GM18867 (cell line): ENCODE measurements around the gene TM6SF1.
A peak's percentile ranks its signal among the peaks of the same experiment; 100 is the strongest.
"Not testable (repeated sequence)": the region's sequence is repeated elsewhere in the genome, so short reads cannot be mapped to it uniquely, and the experiment has no call there.

Experiments
- ATAC-seq: cut with Tn5 transposase; IDR thresholded peaks from one replicate; pipeline ENCODE4 v1.9.1; 2021; ENCODE audit warnings: mild to moderate bottlenecking, moderate library complexity; ENCODE audit not compliant: unreplicated experiment

TM6SF1 gene

GRCh38 chr15:83106994-83107840 is at the start of gene TM6SF1:
Gene TM6SF1, plus strand, starts transcription at chr15:83107645. Its CDS starts 36 bp downstream, at chr15:83107681.
- ATAC-seq = no peak

GRCh38 chr15:83057696-83058376 is 49.6 kb upstream of the TM6SF1 start:
- no peak for ATAC-seq

DNA sequence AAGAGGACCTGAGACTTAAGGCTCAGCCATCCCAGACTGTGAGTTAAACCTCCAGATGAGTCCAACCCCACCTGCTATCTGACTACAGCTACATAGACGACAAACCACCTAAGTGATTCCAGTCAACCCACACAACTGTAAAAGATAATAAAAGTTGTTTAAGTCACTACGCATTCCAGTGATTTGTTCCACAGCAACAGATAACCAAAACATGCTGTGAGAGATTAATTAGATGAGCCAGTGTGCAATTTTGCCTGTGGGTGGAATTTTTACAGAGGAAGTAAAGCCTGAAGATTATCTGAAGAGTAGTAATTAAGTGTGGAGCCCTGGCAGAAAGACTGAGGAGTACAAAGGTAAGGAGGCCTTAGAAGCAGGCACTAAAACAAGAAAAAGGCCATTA is 45.8 kb upstream of the TM6SF1 start:
- ATAC-seq = no peak

GRCh38 chr15:83062768-83063180 is 44.7 kb upstream of the TM6SF1 start:
- ATAC-seq = no peak

- ATAC-seq = no peak
Measured at GRCh38 chr15:83063551-83063950, 43.9 kb upstream of the TM6SF1 start.

DNA sequence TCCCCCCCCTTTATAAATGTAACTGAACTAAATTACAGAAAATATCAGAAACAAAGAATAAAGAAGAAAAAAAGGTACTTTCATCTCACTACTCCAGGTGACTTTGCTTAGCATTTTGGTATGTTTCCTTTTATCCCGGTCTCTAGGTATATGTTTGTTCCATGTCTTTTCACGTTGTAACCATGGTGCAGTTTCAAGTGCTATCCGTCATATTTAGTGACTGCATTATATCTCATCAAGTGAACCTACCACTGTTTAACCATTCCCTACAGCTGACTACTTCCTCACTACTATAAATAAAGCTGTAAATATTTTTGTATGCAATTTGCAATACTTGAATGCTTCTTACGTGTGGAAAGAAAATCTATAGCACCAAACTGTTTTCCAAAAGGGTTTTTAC is 42.6 kb upstream of the TM6SF1 start:
- ATAC-seq = no peak

DNA sequence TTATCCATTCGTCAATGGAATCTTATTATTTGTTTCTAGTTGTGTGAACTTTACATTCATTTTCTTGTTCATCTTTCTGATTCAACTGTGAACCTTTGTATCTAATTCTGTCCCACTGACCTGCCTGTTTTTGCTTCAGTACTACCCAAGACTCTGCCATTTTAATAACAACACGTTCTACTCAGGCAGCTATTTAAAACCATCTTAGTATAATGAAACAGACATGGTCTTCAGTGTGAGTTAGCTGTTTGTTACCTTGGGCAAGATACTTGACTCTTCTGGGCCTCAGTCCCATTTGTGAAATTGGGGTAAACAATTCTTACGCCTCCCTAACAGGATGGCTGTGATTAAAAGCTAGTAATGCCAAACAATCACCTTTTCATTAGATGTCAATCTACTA is 42.0 kb upstream of the TM6SF1 start:
- no peak for ATAC-seq

- no peak for ATAC-seq
Measured at GRCh38 chr15:83066034-83066733, 41.3 kb upstream of the TM6SF1 start.

- peak; percentile 87 for ATAC-seq
Measured at GRCh38 chr15:83066734-83067637, 40.5 kb upstream of the TM6SF1 start, which contains the start of gene BTBD1. Gene BTBD1, minus strand, starts transcription at chr15:83067252. Its CDS starts 101 bp downstream, at chr15:83067151.

DNA sequence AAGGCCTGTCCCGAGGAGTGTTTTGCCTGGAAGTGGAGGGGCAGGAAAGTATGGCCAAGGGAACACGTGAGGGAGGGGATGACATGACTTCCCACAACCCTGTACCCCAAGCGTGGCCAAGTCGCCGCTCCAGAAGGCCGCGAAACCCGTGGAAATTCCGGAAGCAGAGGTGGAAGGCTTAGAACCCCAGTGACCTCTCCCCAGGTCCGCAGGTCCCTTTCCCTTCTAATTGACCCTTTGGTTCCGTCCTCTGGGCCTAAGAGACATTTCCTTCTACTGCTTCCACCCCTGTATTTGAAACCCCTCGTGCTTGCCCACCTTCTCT is 39.8 kb upstream of the TM6SF1 start:
- ATAC-seq = no peak

- no peak for ATAC-seq
Measured at GRCh38 chr15:83068054-83068453, 39.4 kb upstream of the TM6SF1 start.

GRCh38 chr15:83069211-83069642 is 38.2 kb upstream of the TM6SF1 start:
- not testable (repeated sequence) for ATAC-seq

GRCh38 chr15:83077491-83078230 is 29.8 kb upstream of the TM6SF1 start:
- ATAC-seq = no peak

DNA sequence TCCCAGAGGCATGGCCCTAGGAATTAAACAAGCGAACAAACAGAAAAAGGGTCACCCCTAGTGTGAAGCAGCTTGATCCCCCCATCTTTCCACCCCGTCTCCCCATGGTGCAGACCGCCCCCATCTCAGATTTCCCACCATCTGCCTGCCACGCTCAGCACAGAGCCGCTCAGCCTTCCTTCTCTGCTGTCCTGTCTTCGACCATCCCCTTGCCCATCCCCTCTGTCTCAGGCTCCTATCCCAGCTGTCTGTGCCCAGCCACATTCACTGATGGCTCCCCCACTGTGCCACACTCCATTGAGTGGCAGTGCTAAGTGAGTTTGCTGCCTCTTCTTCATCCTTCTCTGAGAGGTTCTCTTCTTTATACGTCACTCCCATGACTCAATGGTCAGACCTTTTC is 28.7 kb upstream of the TM6SF1 start:
- no peak for ATAC-seq

GRCh38 chr15:83081256-83082014 is 26.0 kb upstream of the TM6SF1 start:
- ATAC-seq = no peak

DNA sequence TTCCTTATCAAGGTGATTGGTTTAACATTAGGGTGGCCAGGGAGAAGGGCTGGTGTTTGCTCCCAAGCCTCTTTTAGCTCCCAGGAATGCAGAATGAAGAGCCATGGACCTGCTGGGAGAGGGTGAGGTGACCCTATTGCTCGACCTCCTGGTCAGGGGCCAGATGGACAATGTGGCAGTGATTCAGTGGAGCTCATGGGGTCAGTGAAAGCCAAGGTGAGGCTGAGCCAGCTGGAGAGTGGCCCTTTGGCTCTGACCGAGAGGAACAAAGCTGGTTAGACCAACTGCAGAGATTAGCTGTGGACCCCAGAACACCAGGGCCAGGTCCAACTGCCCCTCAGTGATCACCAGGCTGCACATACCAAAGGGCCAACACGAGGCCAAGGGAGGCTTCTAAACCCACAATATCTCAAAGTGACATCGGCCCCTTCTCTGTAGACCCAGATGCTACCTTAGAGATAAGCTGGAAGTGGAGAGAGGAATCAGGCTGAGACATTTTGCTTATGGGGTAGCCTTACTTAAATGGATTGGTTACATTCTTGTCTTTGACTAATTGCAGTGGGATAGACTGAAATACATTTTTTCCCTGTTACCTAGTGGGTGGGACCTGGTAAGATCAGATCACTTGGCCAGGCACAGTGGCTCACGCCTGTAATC is 24.6 kb upstream of the TM6SF1 start:
- ATAC-seq = no peak

- ATAC-seq = not testable (repeated sequence)
Measured at GRCh38 chr15:83085461-83085860, 22.0 kb upstream of the TM6SF1 start.

DNA sequence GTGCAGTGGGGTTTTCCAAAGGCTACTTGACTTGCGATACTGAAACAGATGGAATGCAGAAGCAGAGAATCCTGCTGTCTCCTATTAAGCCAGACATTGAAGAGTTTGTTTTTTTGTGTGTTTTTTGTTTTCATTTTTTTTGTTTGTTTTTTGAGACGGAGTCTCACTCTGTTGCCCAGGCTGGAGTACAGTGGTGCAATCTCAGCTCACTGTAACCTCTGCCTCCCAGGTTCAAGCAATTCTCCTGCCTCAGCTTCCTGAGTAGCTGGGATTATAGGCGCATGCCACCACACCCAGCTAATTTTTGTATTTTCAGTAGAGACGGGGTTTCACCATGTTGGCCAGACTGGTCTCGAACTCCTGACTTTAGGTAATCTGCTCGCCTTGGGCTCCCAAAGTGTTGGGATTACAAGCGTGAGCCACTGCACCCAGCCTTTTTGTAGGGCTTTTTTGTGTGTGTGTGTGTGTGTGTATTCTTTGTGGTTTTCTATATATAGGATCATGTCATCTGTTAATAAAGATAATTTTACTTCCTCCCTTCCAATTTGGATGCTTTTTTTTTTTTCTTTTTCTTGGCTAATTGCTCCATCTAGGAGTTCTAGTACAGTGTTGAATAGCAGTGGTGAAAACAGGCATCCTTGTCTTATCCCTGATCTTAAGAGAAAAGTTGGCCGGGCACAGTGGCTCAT is 21.4 kb upstream of the TM6SF1 start:
- not testable (repeated sequence) for ATAC-seq
